Stimulated activated CD4-positive, alpha-beta T cell treated with anti-CD3 and anti-CD28 coated beads, TNF-alpha, amount 100 ng/mL, for 4 hours (primary cell): ENCODE measurements around the gene NPM3.

Experiments used
- DNase-seq, 3 experiments: peaks; one replicate each; pipeline ENCODE4 v3.0.0-alpha.2; 2020; ENCODE audit warnings: low read depth in 3 of 3

The NPM3 gene

DNA sequence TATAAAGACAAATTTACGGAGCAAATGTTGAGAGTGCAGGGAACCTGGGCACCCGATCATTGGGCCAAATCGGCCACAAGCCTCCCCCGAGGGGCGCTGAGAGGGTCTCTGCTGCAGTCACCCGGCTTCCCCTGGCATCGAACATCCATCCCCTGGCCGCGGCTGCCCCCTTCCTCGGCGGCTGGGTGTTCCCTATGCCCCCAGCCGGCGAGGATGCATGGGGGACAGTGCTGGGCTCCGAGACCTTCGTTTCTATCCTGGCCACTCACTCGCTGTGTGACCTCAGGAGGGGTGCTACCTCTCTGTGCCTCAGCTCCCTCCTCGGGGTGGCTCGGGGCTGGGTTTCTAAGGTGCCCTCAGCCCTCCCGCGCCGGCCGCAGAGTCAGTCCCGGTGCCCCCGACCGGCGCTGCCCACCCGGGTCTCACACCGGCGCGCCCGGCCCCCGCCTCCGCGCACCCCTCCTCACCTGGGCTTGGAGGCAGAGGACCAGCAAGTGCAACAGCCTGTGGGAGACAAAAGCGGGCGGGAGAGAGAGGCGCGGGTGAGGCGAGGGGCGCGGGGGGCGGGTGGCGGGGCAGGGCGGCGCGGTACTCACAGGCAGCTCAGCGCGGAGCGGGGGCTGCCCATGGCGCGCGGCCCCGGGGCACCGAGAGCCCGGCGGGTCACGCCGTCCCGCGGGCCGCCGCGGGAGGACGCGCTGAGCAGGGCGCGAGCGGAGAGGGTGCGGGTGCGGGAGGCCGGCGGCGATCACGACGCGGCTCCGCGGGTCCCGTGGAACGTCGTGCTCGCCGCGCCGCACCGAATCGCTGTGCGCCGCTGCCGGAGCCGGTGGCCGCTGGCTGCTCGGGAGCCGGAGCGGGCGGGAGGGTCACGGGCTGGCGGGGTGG is 7.7 kb downstream of the NPM3 start, which contains the start of gene FGF8:
Gene FGF8, minus strand, starts transcription at position 842 of the 888 bp plus-strand sequence. Its CDS starts 214 bp downstream, at position 628.
- DNase-seq, result no peak

DNA sequence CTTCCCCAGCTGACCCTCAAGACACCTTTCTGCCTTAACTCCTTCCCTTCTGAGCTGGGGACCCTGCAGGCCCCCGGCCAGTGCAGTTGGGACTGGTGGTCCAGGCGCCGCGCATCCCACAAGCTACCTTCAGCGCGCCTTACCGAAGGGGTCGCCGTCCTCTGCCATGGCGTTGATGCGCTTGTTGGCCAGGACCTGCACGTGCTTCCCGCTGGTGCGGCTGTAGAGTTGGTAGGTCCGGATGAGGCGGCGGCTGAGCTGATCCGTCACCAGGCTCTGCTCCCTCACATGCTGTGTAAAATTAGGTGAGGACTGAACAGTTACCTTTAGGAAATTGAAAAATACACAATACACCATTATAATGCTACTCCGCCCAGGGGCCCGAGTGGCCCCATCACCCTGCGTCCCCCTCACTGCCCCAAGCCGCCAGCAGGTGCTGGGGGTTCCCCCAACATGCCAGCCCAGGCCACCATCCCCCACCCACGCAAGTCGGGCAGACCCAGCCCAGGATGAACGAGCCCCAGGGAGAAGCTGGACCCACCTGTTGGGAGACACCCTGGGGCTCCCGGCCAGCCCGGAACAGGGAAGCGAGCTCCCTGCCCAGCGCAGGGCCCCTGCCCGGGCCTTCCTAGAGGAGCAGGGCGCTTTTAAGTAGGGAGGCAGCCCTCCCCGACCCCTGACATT is 8.5 kb downstream of the NPM3 start:
- DNase-seq, result no peak

DNA sequence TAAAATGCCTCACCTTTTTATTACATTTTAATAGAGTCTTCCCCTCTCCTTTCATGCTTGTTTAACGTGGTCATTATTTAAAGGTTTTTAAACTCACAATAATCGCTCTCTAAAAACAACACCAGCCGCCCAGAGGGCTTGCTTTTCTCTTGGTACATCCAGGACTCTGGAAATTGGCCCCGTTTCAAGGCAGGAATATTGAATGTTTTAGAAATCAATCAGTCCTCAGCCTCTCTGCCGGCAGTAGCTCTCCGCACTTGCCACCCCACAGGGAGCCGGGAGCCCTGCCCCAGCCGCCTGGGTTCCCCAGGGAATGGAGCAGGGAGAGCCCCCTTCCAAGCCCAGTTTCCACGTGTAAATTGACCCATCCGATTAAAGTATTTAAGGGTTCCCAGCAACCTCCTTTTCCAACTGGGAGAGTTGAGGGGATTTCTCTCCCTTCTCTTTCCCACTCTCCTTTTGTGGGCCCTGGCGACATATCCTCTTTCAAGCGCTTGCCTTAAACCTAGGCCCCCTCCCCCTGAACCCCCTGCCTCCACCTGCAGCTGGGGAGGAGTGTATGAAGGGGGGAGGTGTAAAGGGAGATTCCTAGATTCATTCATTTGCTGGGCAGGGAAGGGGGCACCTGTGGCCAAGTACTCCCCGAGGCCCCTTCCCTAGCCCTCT is 9.2 kb downstream of the NPM3 start:
- no peak for DNase-seq

DNA sequence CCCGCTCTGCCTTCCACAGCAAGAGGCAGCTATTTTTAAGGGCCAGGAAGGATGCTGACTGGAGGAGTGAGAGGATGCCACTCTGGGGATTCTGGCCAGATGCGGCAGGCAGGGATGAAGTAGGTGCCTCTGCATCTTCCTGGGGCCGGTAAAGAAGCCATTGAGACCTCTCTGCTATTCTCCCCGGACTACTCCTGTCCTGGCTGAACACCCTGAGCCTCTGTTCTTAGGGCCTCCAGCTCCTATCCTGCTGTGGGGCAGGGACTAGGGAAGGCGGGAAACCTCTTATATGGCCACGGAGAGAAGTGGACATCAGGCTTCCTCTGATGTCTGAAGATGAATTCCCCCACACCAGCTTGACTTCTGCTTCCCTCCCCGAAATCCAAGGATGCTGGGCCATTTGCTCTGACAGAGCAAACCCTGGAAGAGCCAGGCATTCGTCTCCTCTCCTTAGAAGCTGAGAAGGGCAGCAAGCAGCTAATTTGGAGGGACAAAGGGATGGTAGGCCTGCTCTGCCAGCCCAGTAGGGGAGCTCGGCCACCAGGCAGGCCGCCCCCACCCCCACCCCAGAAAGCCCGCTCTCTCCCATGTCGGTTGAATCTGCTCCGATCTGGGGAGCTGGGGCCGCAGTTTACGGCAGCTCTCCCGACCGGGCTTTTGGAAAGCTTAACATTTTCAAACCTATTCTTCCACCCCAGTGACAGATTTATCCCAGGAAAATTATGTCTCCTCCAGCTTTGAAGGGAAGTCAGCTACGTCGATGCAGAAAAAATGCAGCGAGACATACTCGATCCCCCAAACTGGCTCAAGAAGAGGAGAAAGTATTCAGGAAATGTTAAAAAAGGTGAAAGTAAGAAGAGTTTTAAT is 10.1 kb downstream of the NPM3 start:
- no peak for DNase-seq

DNA sequence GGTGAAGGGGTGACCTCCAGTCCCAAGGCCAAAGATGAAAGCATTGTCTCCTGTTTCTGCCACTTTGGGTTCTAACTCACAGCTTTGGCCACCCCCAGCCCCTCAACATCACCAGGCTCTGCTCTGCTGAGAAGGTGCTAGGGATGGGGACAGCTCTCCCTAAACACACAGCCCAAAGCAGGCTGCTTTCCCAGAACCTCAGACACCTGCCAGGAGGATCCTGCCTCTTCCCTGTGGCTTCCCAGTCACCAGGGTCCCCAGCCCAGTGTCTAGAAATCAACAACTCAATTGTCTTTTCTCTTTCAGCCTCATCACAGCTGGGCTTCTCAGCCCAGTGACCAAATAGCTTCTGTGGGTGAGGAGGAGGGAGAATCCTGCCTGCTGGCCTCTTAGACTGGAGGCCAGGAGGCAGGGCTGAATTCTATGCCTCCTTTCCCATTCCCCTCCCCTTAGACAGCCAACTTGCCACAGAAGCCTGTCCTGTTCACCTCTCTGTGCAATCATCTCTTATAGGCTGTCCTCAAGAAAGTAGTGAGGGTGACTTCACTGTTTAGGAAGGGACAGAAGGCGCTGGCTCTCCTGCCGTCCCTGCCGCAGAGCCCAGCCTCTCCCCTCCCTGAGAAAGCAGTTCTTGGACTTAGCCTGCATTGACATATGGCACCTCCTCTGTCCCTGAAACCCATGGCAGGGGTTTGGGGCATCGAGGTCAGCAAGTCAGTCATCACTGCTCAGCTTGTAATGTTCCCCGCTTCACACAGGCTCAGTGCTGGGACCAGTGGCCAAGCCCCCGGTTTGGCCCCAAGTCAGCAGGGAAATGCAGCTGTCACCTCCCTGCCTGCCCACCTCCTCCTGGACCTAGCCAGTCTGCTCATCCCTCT is 11.0 kb downstream of the NPM3 start:
- no peak for DNase-seq

DNA sequence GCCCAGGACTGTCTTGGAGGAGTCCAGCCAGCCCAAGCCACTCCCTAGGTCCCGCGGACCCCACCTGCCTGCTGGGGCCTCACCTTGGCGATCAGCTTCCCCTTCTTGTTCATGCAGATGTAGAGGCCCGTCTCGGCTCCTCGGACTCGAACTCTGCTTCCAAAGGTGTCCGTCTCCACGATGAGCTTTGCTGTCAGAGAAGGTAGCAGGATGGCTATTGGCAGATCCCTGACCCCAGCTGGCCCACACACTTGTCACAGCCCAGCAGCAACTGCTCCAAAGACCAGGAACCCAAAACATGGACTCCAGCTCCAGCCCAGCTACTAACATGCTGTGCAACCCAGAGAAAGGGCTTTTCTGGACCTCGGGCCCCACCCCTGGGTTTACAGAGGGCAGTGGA is 11.9 kb downstream of the NPM3 start:
- DNase-seq, result no peak

DNA sequence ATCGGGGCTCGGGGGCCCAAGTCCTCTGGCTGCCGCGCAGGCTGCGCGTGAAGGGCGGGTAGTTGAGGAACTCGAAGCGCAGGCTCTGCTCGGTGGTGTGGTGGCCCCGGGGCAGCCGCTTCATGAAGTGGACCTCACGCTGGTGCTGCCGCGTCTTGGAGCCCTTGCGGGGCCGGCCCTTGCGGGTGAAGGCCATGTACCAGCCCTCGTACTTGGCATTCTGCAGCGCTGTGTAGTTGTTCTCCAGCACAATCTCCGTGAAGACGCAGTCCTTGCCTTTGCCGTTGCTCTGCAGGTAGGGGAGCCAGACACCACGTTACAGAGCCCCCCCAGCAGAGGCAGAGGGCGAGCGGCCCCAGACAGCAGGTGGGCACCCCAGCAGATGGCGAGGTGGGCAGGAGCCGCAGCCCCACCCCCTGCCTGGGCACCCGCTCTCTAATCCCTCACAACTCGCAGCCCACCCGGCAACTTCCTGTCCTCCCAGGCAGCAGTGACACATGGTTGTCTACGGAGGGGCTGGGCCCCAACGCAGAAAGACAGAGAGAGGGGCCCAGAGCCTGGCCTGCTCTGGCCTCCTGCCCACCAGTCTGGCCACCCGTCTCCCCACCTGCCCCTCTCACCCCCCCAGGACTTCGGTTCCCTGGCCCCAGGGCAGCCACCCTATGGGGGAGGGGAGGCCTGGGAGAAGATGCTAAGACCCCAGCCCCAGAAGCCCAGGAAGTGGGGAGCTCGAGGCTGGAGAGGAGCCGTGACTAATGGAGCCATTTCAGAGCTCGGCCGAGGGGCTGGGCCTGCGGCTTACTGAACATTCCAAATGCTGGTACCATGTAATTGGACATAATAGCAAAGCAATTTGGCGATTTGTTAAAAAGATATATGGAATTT is 12.7 kb downstream of the NPM3 start:
- DNase-seq, result no peak

DNA sequence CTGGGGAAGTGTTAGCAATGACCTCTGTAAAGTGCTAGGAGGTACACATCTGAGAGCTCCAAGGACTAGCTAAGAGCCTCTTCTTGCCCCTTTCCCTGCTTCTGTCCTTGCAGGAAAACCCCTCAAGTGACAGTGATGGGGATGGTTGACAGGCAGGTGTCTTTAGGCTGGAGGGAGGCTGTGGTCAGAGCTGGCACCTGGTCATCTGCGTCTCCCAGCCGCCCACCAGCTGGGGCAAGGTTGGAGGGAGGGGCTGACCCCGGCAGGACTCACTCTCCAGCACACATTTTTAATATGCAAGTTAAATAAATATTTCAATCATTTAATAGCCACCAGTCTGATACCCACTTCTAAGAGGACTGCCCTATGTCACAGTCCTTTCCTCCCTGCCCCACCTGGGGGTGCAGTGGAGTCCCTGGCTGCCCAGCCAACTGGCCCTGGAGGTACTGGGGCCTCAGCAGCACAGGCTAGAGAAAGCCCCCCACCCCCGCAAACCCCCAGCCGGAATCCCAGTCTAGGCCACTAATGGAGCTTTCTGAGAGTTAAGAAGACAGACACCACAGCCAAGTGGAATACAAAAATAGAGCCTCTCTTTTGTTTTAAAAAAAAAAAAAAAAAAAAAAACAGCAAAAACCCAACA is 13.6 kb downstream of the NPM3 start:
- no peak for DNase-seq

DNA sequence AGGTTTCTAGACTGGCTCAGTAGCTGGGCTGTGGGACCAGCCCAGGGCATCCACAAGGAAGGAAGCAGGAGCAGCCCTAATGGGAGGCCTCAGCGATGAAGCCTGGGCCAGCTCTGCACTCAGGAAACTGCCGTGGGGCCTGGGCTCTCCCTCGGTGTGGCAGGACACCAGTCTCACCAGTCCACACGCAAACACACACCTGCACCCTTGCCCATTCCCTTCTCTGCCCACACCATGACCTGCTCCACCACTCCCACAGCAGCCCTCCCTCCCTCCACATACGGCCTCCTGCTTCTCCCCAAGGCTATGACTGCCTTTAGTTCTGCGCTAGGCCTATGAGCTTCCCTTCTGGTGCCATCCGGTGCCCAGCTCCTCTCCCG is 14.5 kb downstream of the NPM3 start:
- DNase-seq, result no peak

DNA sequence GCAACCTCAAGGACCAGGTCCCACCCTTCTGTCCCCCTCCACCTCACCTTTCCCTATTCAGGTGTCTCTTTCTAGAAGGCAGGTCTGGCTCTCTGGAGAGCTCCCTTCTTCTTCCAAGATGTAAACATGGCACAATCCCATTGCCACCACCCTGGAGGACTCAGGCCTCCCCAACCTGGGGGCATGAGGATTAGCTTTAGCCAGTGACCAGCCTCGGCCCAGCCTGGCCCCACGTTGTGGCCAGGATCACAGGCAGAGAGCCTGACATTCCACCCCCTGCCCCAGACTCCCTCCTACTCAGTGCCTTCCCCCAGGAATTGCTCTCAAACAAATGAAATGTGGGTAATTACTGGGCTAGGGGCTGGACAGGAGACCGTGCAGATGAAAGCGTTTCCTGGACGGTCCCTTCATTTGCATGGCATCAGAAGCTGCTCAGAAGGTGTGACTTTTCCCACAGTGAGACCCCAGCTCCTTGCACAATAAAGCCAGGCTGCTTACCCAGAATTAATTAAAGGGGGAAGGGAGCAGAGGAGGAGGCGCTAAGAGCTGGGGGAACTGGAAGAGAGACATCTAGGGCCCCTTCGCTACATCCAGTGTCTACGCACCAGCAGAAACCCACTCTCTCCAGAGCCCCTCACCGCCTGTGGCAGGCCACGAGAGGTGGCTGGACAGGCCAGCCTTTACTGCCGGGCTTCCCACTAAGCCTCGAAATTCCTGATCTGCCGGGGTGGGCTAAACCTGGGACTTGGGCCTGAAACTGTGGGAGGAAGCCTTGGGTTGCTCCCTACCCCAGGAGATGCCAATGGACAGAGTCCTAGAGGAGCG is 15.1 kb downstream of the NPM3 start:
- no peak for DNase-seq

DNA sequence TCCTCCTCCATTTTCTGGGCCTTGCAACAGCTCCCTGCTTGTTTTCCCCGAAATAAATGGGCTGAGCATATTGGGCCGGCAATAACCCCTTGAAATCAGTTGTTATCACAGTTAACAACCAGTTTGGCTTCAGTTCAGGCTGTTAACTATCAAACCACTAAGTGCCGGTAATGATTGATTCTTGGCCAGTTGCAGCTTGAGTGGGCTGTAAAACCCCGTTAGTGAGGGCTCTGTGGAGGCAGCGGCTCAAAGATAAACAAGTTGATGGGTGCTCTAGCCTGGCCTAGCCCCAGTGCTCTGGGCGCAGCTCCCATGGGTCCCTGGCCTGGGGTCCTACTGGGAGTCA is 15.7 kb downstream of the NPM3 start:
- no peak for DNase-seq

DNA sequence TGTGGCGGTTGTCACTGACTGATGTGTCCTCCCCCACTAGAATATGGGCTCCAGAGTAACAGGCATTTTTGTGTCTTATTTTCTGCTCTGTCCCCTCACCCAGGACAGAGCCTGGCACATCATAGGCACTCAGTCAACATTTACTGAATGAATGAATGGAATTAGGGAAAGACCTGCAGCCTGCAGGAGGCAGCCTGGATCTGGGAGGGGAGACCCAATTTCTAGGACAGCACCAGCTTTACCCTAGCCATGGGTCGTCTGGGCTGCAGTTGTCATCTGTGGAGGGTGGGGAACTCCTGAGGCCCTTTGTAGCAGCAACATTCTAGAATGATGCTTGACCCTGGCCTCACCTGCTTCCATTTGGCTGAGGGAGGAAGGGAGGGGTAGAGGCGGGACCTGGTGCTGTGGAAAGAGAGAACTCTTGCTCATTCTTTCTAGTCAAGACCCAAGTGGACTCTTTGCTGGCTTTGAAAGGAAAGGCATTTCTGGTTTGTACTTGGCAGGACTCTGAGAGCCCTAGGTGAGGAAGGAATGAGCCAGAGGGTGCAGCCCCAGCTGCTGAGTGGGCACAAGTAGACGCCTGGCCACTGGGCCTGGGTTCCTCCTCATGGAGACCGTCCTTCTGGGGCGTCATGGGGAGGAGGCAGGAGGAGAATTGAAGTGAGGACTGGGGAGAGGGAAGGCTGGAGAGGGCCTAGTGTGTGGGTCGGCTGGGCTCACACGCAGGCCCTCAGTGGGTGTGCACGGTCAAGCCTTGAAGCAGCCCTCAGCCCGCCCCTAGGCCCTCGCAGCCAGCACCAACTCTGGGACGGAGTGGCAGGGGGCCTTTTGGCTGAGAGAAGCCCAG is 16.3 kb downstream of the NPM3 start:
- DNase-seq, result no peak

DNA sequence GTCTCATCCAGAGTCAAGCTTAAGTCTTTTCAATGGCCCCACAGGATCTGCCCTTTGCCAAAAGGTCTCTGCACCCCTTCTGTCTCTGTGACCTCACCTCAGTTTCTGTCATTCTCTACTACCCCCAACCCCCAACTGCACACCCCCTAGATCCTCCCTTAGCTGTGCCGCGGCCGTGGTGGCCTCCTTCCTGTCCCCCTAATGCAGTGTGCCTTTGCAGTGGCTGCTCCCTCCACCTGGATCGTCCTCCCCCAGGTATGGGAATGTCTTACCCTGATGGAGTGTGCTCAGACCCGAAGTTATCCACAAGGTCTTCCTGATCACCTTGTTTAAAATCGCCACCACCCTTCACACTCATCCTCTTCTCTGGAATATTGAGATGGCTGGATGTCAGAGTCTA is 16.9 kb downstream of the NPM3 start:
- no peak for DNase-seq

DNA sequence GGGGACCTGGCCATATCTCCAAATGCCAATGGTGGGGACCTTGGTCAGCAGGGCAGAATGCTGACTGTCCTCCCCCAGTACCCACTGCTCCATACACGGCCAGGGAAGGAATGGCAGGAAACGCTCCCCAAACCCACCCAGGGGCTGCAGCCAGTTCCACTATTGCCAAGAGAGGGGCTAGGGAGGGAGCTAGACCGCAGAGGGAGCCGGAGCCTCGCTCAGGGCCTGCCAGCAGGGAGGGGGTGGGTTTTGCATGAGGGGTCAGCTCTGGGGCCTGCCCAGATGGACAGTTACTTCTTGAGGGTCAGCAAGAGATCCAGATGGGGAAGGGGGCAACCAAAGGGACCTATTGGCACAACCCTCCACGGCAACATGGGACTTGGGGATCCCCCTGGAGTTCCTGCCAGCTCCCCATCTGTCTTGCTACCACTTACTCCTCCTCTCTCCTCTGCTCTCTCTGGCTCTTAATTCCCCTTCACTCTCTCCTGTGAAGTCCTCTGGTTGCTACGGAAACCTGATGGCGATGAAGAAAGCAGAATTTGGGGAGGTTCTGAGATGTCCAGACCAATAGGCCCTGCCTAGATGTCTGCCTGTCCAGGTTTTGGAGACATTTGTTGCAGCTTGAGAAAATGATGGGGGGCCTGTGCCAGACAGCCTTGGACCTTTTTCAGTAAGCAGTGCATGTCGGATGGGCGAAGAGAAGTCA is 20.0 kb downstream of the NPM3 start:
- DNase-seq, result no peak

DNA sequence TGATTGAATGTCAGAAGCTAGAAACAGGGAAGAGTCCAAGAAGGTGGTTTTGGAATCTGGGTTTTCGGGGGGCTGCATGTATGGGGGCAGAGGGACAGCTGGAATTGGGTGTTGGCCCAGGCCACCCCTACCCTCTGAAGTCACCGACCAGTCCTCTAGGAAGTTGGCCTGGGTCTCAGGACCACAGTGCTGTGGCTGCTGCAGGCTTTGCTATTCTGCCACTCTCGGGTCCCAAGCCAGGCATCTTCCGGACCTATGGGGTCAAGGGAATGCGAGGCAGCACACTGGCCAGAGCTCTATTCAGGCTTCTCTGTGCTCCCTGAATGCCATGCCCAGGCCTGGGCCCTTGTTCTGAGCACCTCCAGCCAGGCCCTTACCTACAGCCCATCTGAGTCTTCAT is 20.5 kb downstream of the NPM3 start:
- no peak for DNase-seq

DNA sequence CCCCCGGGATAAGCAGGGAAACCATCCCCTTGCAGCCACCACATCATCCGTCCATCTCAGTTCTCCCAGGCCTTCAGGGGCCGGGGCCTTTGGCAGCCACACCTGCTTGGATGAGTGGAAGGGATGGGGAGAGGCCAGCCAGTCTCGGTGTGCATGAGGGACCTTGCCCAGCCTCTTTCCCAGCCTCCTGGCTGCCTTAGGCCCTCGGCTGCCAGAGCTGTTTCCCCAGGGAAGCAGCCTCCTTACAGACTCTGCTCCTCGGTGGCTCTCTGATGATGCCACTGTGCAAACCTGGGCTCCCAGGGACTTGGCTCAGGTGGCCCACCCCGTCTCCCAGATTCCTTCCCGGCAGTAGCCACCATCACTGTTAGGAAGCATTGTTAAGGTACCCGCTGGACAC is 22.0 kb downstream of the NPM3 start:
- no peak for DNase-seq

DNA sequence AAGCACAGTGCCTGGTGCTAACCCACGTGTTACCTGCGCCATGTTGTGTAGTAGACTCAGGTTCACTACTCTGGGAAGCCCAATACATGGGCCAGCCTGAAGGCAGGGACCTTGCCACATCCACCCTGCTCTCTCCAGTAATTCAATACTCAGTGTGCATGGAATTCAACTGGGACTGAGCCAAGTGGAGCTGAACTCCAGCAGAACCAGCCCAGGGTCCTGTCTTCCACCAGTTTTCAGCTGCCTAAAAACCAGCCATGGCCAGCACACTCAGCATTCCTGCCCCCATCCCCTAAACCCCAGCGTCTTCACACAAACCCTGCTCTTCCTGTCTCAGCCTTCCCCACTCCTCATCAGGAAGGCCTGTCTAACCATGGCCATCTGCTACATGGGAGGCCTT is 22.7 kb downstream of the NPM3 start:
- DNase-seq, result no peak
